Measurements from ENCODE around the gene TANGO2.

The TANGO2 gene

GRCh38 chr22:20090730-20091240 is 69.9 kb downstream of the TANGO2 start:
- DNase-seq = no peak
- no peak for TF ChIP-seq POLR2A (IDR thresholded peaks at IDR 0.05; ENCODE audit: low read length)
- TF ChIP-seq GATA1 (IDR thresholded peaks at IDR 0.05; ENCODE audit: low read depth, low read length) = no peak

- no peak for DNase-seq
- no peak for TF ChIP-seq GATA1 (IDR thresholded peaks at IDR 0.05; ENCODE audit: low read depth, low read length)
- no peak for TF ChIP-seq POLR2A (IDR thresholded peaks at IDR 0.05; ENCODE audit: low read length)
Measured at GRCh38 chr22:20091690-20092476, 71.0 kb downstream of the TANGO2 start.

- no peak for DNase-seq
- TF ChIP-seq GATA1 (IDR thresholded peaks at IDR 0.05; ENCODE audit: low read depth, low read length) = no peak
- no peak for TF ChIP-seq POLR2A (IDR thresholded peaks at IDR 0.05; ENCODE audit: low read length)
Measured at GRCh38 chr22:20092477-20092854, 71.6 kb downstream of the TANGO2 start.

GRCh38 chr22:20093418-20094196 is 72.7 kb downstream of the TANGO2 start:
- no peak for TF ChIP-seq POLR2A (IDR thresholded peaks at IDR 0.05; ENCODE audit: low read length)
- TF ChIP-seq GATA1 (IDR thresholded peaks at IDR 0.05; ENCODE audit: low read depth, low read length) = no peak
- peak; percentile 31 to 50 for DNase-seq

DNA sequence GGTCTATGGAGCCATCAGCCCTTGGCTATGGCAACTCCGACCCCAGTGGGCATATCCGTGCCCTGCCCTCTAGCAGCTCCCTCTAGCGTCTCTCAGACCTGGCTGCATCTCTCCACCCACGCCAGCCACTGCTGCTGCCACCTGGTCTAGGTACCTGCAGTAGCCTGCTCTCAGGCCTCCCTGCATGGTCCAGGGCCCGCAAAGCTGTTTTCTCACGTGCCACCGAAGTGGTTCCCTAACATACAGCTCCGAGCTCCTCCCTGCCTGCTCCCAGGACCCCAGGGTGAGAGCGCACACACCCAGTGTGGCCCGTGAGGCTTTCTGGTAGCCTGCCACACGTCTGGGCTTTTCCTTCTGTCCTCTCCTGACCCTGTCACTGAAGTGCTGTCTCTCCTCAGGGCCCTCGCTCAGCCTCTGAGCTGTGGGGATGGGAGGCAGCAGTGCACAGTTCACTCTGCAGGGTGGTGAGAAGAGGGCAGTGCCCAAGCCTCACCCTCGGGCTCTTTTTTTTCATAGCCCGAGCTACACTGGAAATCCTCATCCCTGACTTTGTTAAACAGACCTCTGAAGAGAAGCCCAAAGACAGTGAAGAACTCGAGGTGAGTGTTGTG is 73.4 kb downstream of the TANGO2 start:
- no peak for DNase-seq
- TF ChIP-seq POLR2A (IDR thresholded peaks at IDR 0.05; ENCODE audit: low read length) = no peak
- no peak for TF ChIP-seq GATA1 (IDR thresholded peaks at IDR 0.05; ENCODE audit: low read depth, low read length)

- no peak for TF ChIP-seq GATA1 (IDR thresholded peaks at IDR 0.05; ENCODE audit: low read depth, low read length)
- no peak for TF ChIP-seq POLR2A (IDR thresholded peaks at IDR 0.05; ENCODE audit: low read length)
- DNase-seq = no peak
Measured at GRCh38 chr22:20095521-20095920, 74.6 kb downstream of the TANGO2 start.

- DNase-seq = peak in 1 of 2 experiments; percentile 27
- no peak for TF ChIP-seq GATA1 (IDR thresholded peaks at IDR 0.05; ENCODE audit: low read depth, low read length)
- TF ChIP-seq POLR2A (IDR thresholded peaks at IDR 0.05; ENCODE audit: low read length) = no peak
Measured at GRCh38 chr22:20096574-20097420, 75.9 kb downstream of the TANGO2 start.

- no peak for DNase-seq
- TF ChIP-seq GATA1 (IDR thresholded peaks at IDR 0.05; ENCODE audit: low read depth, low read length) (no peak), POLR2A (IDR thresholded peaks at IDR 0.05; ENCODE audit: low read length) (no peak)
Measured at GRCh38 chr22:20099099-20099711, 78.3 kb downstream of the TANGO2 start.

- DNase-seq = no peak
- TF ChIP-seq POLR2A (IDR thresholded peaks at IDR 0.05; ENCODE audit: low read length) (no peak), GATA1 (IDR thresholded peaks at IDR 0.05; ENCODE audit: low read depth, low read length) (no peak)
Measured at GRCh38 chr22:20101638-20102037, 80.7 kb downstream of the TANGO2 start.

- DNase-seq = no peak
- TF ChIP-seq POLR2A (IDR thresholded peaks at IDR 0.05; ENCODE audit: low read length) = no peak
- no peak for TF ChIP-seq GATA1 (IDR thresholded peaks at IDR 0.05; ENCODE audit: low read depth, low read length)
Measured at GRCh38 chr22:20102203-20102780, 81.4 kb downstream of the TANGO2 start.

GRCh38 chr22:20105456-20106204 is 84.7 kb downstream of the TANGO2 start:
- no peak for TF ChIP-seq GATA1 (IDR thresholded peaks at IDR 0.05; ENCODE audit: low read depth, low read length)
- no peak for TF ChIP-seq POLR2A (IDR thresholded peaks at IDR 0.05; ENCODE audit: low read length)
- DNase-seq = no peak
